ENCODE results near the gene MMP12.

- TF ChIP-seq CTCF (IDR thresholded peaks at IDR 0.05; ENCODE audit: poor library complexity, severe bottlenecking), result no peak
- no peak for TF ChIP-seq EZH2 (IDR thresholded peaks at IDR 0.05; ENCODE audit: borderline replicate concordance, insufficient read depth, low read length, poor library complexity, severe bottlenecking)
Observed at GRCh38 chr11:102920118-102920684, 45.4 kb upstream of the MMP12 start.
